G401.6 (cell line): ENCODE measurements around the gene SRRM3.
"Not testable (repeated sequence)": the region's sequence is repeated elsewhere in the genome, so short reads cannot be mapped to it uniquely, and the experiment has no call there.

Source experiments
- FAIRE-seq: peaks from 2 replicates; lab custom pipeline; 2012; peaks lifted over from hg19 to GRCh38; lab: Jason Lieb, UNC

The SRRM3 gene

DNA sequence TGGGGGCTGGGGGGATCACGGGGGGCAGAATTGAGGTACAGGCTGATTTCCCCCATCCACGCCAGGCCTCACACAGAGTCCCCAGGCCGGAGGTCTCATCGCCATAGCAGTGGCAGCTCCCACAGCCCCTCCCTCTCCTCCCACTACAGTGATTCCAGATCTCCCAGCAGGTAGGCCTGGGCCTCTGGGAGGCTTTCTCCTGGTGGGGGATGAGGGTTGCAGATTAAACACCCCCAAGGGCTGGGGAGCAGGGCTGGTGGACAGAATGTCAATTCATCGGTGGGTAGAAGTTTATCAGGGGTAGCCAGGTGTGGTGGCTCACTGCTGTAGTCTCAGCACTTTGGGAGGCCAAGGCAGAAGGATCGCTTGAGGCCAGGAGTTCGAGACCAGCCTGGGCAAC lies 63.6 kb downstream of the SRRM3 start:
- no peak for FAIRE-seq

DNA sequence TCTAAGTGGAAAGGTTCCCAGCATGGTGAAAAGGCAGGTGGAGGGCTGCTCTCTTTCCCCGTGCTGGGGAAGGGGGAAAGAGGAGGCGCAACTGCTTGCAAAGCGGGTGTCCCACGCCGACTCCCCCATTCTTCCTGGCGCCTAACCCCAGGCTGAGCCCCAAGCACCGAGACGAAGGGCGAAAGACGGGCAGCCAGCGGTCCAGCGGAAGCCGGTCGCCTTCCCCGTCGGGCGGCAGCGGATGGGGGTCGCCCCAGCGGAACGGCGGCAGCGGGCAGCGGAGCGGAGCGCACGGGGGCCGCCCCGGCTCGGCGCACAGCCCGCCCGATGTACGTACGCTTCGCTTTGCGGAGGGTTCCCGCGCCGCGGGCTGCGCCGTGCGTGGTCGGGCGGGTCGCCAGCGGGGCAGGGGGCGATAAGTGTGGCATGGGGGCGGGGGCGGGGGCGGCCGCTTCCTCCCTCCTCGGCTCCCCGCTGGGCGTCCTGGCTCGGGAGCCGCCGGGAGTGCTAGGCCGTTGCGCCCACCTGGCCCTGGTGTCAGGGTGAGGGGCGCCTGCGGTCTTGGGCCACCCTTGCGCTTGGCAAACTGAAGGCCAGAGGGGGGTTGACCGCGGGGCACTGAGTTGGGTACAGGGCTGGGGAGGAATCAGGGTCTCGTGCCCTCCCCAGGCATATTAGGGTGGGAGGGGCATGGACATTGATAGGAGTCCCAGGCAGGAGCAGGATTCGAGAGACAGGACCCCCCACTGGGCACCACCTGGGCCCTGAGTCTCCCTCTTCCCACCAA lies 65.6 kb downstream of the SRRM3 start:
- no peak for FAIRE-seq

GRCh38 chr7:76267894-76268183 lies 66.1 kb downstream of the SRRM3 start:
- FAIRE-seq = no peak

- no peak for FAIRE-seq
These were observed 66.7 kb downstream of the SRRM3 start for GRCh38 chr7:76268376-76268775.

- FAIRE-seq = peak; percentile 27
These were observed 68.2 kb downstream of the SRRM3 start for GRCh38 chr7:76269895-76270294.

DNA sequence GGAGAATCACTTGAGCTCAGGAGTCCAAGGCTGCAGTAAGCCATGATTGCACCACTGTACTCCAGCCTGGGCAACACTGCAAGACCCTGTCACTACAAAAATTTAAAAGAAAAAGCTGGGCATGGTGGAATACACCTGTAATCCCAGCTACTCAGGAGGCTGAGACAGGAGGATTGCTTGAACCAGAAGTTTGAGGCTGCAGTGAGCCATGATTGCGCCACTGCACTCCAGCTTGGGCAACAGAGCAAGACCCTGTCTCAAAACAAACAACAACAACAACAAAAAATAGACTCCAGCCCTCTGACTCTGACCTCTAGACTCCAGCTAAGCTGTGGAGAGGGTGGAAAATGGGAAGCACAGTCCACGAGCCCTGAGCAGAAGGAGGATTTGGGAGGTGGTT lies 69.7 kb downstream of the SRRM3 start:
- FAIRE-seq = not testable (repeated sequence)

DNA sequence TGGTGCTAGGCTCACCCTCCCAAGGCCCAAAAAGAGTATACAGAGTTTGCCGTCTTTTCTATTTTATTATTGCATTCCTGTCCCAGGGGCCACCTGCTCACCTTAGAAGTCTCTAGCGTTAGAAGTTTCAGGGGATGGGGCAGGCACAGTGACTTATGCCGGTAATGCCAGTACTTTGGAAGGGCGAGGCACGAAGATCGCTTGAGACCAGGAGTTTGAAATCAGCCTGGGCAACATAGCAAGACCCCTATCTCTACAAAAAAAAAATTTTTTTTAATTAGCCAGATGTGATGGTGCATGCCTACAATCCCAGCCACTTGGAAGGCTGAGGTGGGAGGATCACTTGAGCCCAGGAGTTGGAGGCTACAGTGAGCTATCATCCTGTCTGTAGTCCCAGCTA lies 70.4 kb downstream of the SRRM3 start:
- no peak for FAIRE-seq

DNA sequence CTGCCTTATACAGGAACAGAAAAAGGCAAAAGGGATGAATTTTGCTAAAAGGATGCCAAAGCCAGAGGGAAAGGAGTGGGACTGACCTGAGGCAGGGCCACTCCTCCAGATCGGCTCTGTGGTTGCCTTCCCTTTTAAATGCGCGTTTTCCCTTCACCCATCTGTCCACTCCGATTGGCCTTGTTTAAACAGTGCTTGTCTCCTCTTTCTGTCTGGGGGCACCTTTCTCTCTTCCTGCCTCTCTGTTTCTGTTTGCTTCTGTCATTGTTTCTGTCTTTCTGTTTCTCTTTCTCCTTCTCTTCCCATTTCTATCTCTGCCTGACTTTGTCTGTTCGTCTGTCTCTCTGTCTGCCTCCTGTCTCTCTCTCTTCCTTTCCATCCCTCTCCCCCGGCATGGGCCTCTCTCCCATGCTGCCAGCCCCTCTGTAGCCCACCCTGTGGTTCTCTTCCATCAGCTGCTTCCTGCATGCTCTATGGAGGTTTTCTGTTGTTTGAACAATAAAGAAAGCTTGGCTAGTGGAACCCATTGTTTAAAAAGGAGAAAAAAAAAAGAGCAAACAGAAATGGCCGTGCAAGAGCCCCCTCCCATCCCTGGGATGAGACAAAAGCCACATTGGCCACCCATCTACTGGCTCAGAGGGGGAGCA lies 71.3 kb downstream of the SRRM3 start:
- FAIRE-seq = no peak

GRCh38 chr7:76273503-76273902 lies 71.8 kb downstream of the SRRM3 start:
- no peak for FAIRE-seq

DNA sequence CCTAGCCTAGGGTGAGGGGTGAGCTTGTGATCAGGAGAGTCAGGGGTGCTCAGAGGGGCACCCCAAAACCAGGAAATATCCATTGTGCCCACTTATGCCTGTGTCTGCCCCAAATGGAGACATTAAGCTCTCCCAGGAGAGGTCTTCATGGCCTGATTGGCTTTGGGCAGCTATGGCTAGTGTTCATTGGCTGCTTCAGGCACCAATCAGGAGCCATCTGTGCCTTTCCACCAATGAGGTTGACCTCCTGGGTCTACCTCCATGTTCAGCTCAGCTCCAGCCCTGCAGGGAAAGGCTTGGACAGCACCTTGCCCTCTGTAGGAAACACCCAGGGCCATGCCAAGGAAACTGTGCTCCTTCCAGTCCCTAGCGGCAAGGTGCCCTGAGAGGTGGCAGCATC lies 76.8 kb downstream of the SRRM3 start:
- FAIRE-seq = no peak

DNA sequence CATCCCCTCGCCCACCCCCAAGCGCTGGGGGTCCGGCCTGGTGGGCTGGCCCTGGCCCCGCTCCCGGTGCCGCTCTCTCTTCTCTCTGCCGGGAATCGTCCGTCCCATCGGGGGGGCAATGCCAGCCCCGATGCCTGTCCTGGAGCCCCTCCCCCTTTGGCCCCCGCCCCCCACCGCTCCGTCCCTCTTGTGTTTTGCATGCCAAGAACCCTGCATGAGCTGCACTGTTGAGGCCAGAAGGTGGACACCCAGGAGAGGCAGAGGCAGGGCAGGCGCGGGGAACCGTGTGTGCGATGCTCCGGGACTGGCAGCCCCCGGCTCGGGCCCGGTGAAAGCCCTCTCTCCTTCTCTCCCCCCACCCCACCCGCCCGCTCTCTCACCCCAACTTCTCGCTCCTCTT lies 78.7 kb downstream of the SRRM3 start:
- FAIRE-seq = no peak

GRCh38 chr7:76281006-76281705 lies 79.5 kb downstream of the SRRM3 start:
- no peak for FAIRE-seq

GRCh38 chr7:76281706-76282343 lies 80.1 kb downstream of the SRRM3 start:
- FAIRE-seq = no peak

- no peak for FAIRE-seq
These were observed 80.9 kb downstream of the SRRM3 start for GRCh38 chr7:76282344-76283253.

- no peak for FAIRE-seq
These were observed 81.8 kb downstream of the SRRM3 start for GRCh38 chr7:76283254-76284159.

- FAIRE-seq = no peak
These were observed 84.1 kb downstream of the SRRM3 start for GRCh38 chr7:76285604-76286374.

GRCh38 chr7:76286842-76287403 lies 85.2 kb downstream of the SRRM3 start:
- no peak for FAIRE-seq

GRCh38 chr7:76290847-76291350 lies 89.2 kb downstream of the SRRM3 start:
- not testable (repeated sequence) for FAIRE-seq
